Activated naive CD8-positive, alpha-beta T cell (primary cell): ENCODE measurements around the gene FAM193A.
A peak's percentile ranks its signal among the peaks of the same experiment; 100 is the strongest.
"Not testable (repeated sequence)": the region's sequence is repeated elsewhere in the genome, so short reads cannot be mapped to it uniquely, and the experiment has no call there.

Experiments used
- H3K27ac Mint-ChIP-seq: one replicate; pipeline ENCODE4 v1.8.0; 2021; ENCODE audit warnings: mixed read lengths
- H3K27me3 Mint-ChIP-seq: one replicate; pipeline ENCODE4 v1.8.0; 2021; ENCODE audit warnings: mixed read lengths
- H3K36me3 Mint-ChIP-seq: one replicate; pipeline ENCODE4 v1.8.0; 2021; ENCODE audit warnings: mixed read lengths
- H3K4me1 Mint-ChIP-seq: one replicate; pipeline ENCODE4 v1.8.0; 2021; ENCODE audit warnings: low read depth, mixed read lengths
- H3K4me3 Mint-ChIP-seq: one replicate; pipeline ENCODE4 v1.8.0; 2021; ENCODE audit warnings: mild to moderate bottlenecking, mixed read lengths
- H3K9me3 Mint-ChIP-seq: one replicate; pipeline ENCODE4 v1.8.0; 2021; ENCODE audit warnings: low read depth, mixed read lengths

The FAM193A gene

GRCh38 chr4:2745981-2746806 is 209.7 kb downstream of the FAM193A start:
- H3K4me1 Mint-ChIP-seq, result peaks cover 43% of the 10 kb centered on the region
- peak overlapping the region; percentile 93 for H3K27ac Mint-ChIP-seq
- peak overlapping the region; percentile 40 for H3K4me3 Mint-ChIP-seq
- no peaks in the 10 kb centered on the region for H3K9me3 Mint-ChIP-seq
- H3K27me3 Mint-ChIP-seq, result no peaks in the 10 kb centered on the region
- H3K36me3 Mint-ChIP-seq, result peaks cover 4% of the 10 kb centered on the region

GRCh38 chr4:2746891-2747695 is 210.6 kb downstream of the FAM193A start:
- Mint-ChIP-seq H3K27me3 (no peaks in the 10 kb centered on the region), H3K4me1 (peaks cover 44% of the 10 kb centered on the region), H3K9me3 (no peaks in the 10 kb centered on the region), H3K4me3 (peak overlapping the region; percentile 83), H3K36me3 (peaks cover 4% of the 10 kb centered on the region), H3K27ac (peak overlapping the region; percentile 93)

- Mint-ChIP-seq H3K4me3 (no peak overlapping the region), H3K9me3 (no peaks in the 10 kb centered on the region), H3K36me3 (peaks cover 4% of the 10 kb centered on the region), H3K27me3 (no peaks in the 10 kb centered on the region), H3K27ac (peak overlapping the region; percentile 10), H3K4me1 (peaks cover 45% of the 10 kb centered on the region)
Measured at GRCh38 chr4:2750719-2751605, 214.5 kb downstream of the FAM193A start.

GRCh38 chr4:2753436-2753835 is 217.0 kb downstream of the FAM193A start:
- Mint-ChIP-seq H3K36me3 (no peaks in the 10 kb centered on the region), H3K4me1 (peaks cover 26% of the 10 kb centered on the region), H3K27me3 (no peaks in the 10 kb centered on the region), H3K27ac (no peak overlapping the region), H3K9me3 (no peaks in the 10 kb centered on the region), H3K4me3 (no peak overlapping the region)

GRCh38 chr4:2754848-2755819 is 218.7 kb downstream of the FAM193A start:
- peak overlapping the region; percentile 84 for H3K27ac Mint-ChIP-seq
- peaks cover 24% of the 10 kb centered on the region for H3K4me1 Mint-ChIP-seq
- H3K9me3 Mint-ChIP-seq, result no peaks in the 10 kb centered on the region
- H3K4me3 Mint-ChIP-seq, result peak overlapping the region; percentile 89
- H3K36me3 Mint-ChIP-seq, result no peaks in the 10 kb centered on the region
- H3K27me3 Mint-ChIP-seq, result no peaks in the 10 kb centered on the region

GRCh38 chr4:2755821-2756690 is 219.6 kb downstream of the FAM193A start, which contains the start of gene TNIP2:
TSS of gene TNIP2 (minus strand) at chr4:2756336. CDS start at chr4:2756289, 47 bp downstream.
- H3K36me3 Mint-ChIP-seq, result no peaks in the 10 kb centered on the region
- peak within 1 kb of the TSS; percentile 84 for H3K27ac Mint-ChIP-seq
- no peaks in the 10 kb centered on the region for H3K27me3 Mint-ChIP-seq
- peaks cover 24% of the 10 kb centered on the region for H3K4me1 Mint-ChIP-seq
- no peaks in the 10 kb centered on the region for H3K9me3 Mint-ChIP-seq
- peak within 1 kb of the TSS; percentile 89 for H3K4me3 Mint-ChIP-seq

- Mint-ChIP-seq H3K27ac (peak overlapping the region; percentile 54), H3K4me3 (peak overlapping the region; percentile 78), H3K9me3 (no peaks in the 10 kb centered on the region), H3K36me3 (no peaks in the 10 kb centered on the region), H3K4me1 (peaks cover 24% of the 10 kb centered on the region), H3K27me3 (no peaks in the 10 kb centered on the region)
Measured at GRCh38 chr4:2756691-2757350, 220.4 kb downstream of the FAM193A start.

GRCh38 chr4:2757426-2757825 is 221.0 kb downstream of the FAM193A start:
- H3K4me1 Mint-ChIP-seq, result peaks cover 20% of the 10 kb centered on the region
- peak overlapping the region; percentile 78 for H3K4me3 Mint-ChIP-seq

GRCh38 chr4:2761035-2761923 is 224.8 kb downstream of the FAM193A start:
- Mint-ChIP-seq H3K4me3 (no peak overlapping the region), H3K27ac (no peak overlapping the region), H3K9me3 (no peaks in the 10 kb centered on the region), H3K4me1 (peaks cover 5% of the 10 kb centered on the region), H3K36me3 (no peaks in the 10 kb centered on the region), H3K27me3 (no peaks in the 10 kb centered on the region)

More at GRCh38 chr4:2757426-2757825, 221.0 kb downstream of the FAM193A start:
- no peaks in the 10 kb centered on the region for H3K9me3 Mint-ChIP-seq
- H3K27me3 Mint-ChIP-seq, result no peaks in the 10 kb centered on the region
- no peaks in the 10 kb centered on the region for H3K36me3 Mint-ChIP-seq
- peak overlapping the region; percentile 54 for H3K27ac Mint-ChIP-seq

GRCh38 chr4:2762048-2762447 is 225.6 kb downstream of the FAM193A start:
- no peak overlapping the region for H3K4me3 Mint-ChIP-seq
- H3K27ac Mint-ChIP-seq, result no peak overlapping the region
- H3K9me3 Mint-ChIP-seq, result no peaks in the 10 kb centered on the region
- H3K27me3 Mint-ChIP-seq, result no peaks in the 10 kb centered on the region
- no peaks in the 10 kb centered on the region for H3K36me3 Mint-ChIP-seq
- peaks cover 5% of the 10 kb centered on the region for H3K4me1 Mint-ChIP-seq

- H3K4me3 Mint-ChIP-seq, H3K4me1 Mint-ChIP-seq, H3K27me3 Mint-ChIP-seq, H3K27ac Mint-ChIP-seq, H3K36me3 Mint-ChIP-seq, H3K9me3 Mint-ChIP-seq: not testable (repeated sequence)
Measured at GRCh38 chr4:2762486-2763370, 226.3 kb downstream of the FAM193A start.
